Activated T-cell treated with anti-CD3 and anti-CD28 coated beads for 24 hours (primary cell): ENCODE measurements around the gene PTPRD.
"Not testable (repeated sequence)": the region's sequence is repeated elsewhere in the genome, so short reads cannot be mapped to it uniquely, and the experiment has no call there.

Experiments used
- DNase-seq: peaks from one replicate; pipeline ENCODE4 v3.0.0-alpha.2; 2020; ENCODE audit warnings: low read depth

Gene PTPRD

DNA sequence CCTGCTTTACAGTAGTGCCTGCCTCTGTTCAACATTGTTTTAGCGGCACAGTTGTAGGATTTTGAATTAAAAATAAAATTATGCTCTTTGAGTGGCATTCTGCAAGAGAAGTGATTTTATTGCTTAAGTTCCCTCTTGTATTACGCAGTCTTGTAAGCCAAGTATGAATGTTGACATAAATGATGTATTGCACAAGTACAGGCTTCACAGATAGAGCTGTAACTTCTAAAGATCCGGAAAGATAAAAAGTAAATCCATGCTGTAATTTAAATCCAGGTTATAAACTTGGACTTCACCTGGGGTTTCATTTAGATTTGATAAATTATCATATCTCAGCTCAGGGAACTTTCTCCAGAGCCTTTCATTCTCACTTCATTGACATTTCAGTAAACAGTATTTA lies 1114.7 kb downstream of the PTPRD start:
- DNase-seq = no peak

DNA sequence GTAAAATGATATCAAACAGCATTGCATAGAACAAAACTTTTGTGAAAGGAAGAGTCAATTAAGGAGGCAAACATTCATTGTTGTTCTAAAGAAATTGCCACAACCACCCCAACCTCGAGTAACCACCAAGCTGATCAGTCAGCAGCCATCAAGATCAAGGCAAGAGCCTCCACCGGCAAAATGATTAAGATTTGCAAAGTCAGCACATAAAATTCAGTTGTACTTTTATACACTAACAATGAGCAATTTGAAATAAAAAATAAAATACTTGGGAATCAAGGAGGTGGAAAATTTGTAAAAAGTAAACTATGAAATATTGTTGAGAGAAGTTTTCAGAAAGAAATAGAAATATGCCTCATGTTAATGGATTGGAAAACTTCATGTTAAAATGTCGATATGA lies 1118.5 kb downstream of the PTPRD start:
- DNase-seq = no peak

DNA sequence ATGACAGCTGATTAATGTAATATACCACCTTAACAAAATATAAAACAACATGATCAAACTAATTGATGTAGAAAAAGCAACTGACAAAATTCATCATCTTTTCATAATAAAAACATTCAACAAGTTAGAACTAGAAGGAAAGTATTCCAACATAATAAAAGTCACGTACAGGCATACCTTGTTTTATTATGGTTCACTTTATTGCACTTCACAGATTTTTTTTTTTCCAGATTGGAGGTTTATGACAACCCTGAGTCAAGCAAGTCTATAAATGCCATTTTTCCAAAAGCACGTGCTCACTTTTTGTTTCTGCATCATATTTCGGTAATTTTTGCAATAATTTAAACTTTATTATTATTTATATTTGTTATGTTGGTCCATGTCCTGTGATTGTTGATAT lies 1120.3 kb downstream of the PTPRD start:
- DNase-seq = no peak

DNA sequence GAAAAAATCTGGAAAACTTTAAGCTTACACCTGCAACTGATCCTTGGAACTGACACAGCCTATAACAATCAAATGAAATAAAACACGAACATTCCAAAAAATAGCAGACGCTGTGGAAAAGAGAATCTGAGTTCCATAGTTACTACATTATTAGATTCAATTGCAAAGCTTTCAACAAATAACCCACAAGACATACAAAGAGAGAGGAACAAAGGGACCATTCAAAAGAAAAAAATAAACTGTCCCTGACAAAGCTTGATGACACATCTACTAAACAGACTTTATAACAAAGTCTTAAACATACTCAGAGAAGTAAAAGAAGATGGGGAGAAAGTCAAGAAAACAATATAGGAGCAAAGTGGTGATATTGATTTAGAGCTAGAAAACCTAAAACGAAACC lies 1123.6 kb downstream of the PTPRD start:
- DNase-seq = no peak

DNA sequence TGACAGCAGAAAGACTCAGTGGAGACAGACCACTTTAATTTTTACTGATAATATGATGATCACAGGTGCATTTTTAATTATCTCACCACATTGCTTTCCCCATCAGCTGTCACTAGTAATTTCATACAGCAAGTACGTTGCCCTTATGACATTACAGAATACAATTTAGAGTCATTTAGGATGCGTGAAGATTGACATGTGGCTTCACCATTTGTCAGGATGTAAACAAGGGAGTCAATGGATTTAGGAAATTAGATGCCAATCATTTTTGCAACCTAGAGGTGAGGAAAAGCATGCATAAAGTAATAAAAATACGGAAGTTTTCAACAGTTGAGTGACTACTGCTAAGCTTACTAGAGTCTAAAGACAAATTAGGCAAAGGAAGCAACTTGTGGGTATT lies 1129.6 kb downstream of the PTPRD start:
- no peak for DNase-seq

DNA sequence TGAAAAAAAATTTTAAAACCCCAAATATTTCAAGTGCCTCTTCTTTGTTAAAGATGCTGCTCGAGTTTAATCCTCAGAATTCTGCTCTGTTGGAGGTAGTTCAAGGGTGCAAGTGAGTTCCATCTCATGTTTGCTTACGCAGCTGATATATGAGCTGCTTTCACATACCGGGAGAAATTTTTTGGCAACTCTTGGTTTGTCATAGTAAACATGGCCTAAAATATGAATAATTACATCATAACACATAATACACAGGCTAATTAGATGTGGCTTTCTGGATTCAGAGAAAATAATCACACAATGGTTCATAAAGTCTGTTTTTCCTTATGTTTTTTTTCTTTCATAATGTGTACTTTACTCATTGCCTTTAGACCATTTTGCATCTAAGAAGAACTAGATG lies 1134.1 kb downstream of the PTPRD start:
- no peak for DNase-seq

DNA sequence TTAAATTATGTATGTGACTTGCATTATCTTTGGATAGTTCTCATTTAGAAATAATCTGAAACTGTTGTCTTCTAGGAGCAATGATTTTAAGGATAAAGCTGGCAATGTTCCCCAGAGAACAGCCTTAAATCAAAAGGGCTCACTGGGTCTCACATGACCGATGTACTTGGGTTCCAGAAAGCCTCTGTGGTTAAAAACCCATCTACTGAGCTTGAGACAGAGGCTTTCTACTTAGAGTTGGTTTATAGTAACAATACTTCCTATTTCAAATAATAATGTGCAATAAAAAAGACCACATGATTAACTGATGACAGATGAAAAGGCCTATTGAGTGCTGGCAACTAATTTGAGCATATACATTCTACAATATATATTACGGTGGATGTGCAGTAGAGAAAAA lies 1143.5 kb downstream of the PTPRD start:
- DNase-seq = no peak

DNA sequence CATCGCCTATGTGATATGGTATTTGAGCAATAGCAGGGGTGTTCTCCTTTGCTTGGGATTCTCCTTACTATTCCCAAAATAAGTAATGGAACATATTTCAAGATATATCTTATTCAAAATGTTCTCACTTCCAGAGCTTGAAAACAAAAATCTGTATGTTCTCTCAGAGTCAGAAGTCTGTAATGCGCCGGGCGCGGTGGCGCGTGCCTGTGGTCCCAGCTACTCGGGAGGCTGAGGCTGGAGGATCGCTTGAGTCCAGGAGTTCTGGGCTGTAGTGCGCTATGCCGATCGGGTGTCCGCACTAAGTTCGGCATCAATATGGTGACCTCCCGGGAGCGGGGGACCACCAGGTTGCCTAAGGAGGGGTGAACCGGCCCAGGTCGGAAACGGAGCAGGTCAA lies 1170.9 kb downstream of the PTPRD start:
- not testable (repeated sequence) for DNase-seq

DNA sequence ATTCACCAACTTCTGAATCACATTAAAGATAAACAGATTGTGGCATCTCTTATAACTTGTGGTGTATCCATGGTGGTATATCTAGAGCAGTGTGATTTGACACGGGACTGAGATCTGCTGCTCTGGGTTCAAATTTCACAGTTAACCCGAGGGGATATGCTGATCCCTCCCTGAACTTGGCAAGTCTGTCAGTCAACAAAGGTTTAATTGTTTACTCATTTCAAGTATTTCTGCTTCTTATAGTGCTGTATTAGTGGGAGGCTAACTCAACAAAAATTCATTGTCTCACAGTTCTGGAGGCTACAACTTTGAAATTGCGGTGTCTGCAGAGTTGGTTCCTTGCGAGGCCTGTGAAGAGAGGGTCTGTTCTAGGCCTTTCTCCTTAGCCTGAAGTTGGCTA lies 1175.2 kb downstream of the PTPRD start:
- DNase-seq = no peak

DNA sequence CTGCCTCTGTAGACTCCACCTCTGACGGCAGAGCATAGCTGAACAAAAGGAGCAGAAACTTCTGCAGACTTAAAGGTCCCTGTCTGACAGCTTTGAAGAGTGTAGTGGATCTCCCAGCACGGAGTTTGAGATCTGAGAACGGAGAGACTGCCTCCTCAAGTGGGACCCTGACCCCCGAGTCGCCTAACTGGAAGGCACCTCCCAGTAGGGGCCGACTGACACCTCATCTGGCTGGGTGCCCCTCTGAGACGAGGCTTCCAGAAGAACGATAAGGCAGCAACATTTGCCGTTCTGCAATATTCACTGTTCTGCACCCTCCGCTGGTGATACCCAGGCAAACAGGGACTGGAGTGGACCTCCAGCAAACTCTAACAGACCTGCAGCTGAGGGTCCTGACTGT lies 1186.3 kb downstream of the PTPRD start:
- not testable (repeated sequence) for DNase-seq

DNA sequence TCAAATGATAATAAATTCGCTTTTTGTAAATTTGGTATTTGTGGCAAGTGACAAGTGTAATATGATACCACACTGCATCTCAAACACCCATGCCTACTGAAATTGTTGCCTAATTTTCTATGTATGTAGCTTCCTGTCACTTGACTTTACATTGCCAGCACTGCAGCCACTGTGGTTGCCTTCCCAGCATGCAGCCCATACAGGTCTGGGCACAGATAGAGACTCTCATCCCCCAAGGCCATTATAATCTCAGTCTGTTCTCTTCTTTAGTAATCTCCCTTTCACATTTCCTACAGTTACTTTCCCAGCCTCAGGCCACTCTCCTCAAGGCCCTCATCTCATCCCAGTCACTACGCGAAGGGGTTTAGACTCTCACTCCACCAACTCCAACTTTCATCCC lies 1200.6 kb downstream of the PTPRD start:
- no peak for DNase-seq

DNA sequence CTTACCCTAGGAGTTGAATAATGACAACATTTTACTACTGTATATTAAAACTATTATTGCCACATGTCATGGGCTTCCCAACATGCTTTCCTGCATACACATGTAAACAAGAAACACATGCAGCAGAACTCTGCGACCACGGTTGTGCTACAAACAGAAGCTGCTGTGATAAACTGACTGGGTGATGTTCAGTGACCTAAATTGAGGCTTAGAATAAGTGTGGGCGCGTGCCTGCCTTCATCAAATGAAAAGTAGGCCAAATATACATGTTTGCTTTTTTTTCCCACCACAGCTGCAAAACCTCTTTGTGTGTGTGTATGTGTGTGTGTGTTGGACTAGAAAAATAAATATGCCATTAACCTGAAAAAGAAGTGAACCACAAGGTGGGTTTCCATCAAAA lies 1202.1 kb downstream of the PTPRD start:
- DNase-seq = no peak

DNA sequence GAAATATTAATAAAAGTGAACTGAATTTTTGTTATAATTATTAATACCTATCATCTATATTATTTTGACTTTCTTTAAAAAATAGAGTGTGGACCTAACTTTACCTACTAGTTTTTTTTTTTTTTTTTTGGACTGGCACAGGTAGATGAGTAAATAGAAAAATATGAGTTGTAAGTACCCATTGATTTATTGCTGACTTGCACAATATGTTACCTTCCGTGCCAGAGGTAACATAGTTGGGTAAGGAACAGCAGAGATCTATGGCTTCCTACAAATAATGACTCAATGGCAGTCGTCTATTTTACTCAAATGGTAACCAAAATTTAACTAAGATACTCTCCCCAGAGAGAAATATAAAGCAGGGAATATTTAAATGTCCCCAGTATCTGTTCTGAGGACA lies 1212.8 kb downstream of the PTPRD start:
- no peak for DNase-seq

DNA sequence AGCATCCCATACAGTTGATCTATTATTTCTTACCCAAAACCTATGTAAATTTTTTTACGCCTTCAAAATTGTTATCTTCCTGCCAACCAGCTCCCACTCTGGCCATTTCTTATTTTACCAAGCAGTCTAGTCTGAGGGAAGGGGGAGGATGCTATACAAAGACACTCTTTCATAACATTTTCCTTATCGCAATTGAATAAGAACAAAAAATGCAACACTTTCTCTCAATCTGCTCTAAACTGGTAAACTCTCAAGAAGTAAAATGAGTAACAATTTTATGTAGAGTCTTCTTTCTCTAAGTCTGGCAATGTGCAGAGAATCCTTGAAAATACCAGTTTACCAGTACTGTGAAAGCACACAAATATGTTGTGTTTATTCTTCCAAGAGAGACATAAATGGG lies 1216.3 kb downstream of the PTPRD start:
- no peak for DNase-seq

DNA sequence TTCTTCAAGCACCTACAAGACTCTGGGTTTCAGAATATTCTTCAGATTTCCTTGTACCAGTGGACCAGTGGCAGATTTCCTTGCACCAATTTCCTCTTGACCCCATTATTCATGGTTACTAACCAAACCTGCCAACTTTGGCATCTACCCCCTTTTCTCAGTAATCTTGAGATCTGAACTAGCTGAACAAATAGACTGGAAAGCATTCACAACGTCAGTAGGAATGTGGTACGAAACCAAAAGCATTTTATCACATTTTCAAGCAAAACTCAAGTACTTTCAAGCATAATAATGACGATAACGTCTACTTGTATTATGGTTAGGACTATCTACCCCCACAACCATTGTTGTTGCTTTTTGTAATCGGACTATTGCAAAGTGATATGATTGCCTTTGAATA lies 1217.3 kb downstream of the PTPRD start:
- DNase-seq = no peak

DNA sequence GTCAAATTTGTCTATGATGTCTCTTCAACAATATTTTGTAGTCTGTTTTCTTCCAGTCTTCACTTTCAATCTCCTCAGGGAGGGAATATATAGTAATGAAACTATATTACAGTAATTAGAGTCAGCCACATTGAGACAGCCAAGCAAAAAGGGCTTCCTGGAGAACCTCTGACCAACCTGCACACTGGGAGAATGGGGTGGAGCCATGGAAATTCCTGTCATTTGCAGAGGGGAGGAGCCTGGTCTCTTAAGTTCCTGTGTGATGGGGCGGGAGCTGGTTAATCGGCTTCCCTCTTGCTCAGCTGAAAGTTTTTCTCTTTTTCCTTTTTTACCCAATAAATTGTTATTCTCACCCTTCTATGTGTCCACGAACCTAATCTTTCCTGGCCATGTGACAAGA lies 1220.0 kb downstream of the PTPRD start:
- no peak for DNase-seq

DNA sequence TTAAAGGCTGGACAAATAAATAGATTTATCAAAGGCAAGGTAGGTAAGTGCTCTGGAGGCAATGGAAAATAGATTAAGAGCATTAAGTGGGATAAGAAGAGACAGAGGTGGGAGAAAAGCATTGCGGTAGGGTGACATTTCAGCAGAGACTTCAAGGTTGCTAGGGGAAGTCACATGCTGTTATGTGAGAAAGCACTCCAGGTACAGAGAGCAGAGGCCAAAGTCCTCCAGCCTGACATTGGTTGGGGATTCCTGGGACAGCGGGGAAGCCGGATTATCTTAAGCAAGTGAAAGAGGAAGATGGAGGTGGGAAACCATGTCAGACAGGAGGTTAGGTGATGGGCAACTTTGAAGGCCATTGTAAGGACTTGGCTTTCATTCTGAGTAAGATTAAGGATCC lies 1222.9 kb downstream of the PTPRD start:
- DNase-seq = no peak

DNA sequence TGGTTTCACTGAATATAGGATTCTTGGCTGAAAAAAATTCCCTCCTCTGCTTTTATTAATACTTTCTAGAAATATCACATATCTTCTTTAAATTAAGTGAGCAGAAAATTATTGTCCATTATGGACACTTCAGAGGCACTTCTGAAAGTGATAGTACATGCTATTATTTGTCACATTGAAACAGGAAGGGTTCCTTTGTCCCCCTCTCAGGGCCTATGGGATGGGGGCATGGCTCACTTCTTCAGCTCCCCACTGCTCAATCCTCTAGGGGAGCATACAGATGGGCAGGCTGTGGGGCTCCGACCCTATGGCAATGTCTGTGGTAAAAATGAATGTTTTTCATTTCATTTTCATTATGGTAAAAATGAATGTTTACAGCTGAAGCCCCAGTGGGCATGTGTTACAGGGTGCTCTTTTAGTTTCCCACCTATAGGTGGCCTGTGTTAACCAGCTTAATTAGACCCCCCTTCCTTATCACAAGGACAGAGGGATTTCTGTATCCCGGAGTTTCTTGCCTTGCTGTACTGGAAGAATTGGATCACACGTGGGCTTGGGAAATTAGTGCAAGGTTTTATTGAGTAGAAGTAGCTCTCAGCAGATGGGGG lies 1225.2 kb downstream of the PTPRD start:
- no peak for DNase-seq

DNA sequence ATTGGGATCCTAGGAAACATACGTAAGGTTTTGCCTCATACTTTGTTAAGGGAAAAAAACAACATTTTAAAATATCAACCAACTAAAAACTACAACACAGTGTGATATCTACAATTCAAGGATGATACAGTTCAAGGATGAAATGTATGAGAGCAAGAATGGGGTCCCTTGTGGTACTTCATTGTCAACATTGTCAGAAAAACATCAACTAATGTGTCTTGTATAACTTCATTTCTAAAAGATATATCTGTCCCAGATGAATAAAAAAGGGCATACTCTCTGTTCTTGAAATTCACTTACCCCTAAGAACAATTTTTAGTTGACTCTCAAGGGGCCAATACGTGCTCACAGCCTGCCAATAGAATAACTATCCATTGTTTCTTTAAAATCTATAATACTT lies 1250.5 kb downstream of the PTPRD start:
- DNase-seq = no peak

DNA sequence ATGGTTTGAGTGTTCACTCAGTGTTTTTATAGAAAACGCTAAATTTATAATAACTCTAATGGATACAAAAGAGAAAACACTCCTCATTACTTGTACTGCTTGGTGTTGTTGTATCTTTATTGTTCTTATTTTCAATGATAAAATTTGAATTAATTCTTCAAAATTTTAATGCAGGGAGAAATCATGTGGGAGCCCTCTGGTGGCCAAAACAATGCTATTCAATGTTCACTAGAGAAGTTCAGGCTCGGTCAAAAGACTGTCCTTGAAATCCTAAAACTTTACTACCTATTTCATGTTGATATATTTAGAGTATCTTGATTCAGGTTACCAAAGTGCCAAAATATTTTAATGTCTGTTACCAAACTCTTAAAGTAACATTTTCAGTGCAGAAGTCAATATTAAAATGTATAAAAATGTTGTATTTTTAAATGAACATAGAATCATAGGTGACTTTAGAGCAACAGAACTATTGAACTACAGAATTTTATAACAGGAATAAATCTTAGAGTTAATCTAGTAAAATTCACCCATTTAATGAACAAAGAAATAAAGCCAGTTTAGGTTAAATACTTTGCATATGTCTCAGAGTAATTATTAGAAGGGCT lies 1259.8 kb downstream of the PTPRD start:
- DNase-seq = no peak

DNA sequence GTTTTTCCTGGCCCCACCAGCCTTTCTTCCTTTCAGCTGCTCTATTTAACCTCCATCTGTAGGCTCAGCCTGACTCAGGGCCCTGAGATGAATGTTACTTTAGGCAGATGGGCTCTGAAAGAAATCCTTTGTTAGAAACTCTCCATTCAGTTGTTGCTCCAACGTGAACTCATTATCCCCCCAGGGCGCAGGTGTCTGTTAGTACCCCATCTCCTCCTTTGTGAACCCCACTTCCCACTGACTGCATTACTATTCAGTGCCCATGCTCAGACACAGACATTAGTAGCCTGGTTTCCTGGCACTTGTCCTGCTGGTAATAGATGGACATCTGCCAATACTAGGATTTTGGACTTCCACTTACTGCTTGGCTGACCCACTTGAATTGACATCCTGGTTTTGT lies 1271.6 kb downstream of the PTPRD start:
- no peak for DNase-seq

DNA sequence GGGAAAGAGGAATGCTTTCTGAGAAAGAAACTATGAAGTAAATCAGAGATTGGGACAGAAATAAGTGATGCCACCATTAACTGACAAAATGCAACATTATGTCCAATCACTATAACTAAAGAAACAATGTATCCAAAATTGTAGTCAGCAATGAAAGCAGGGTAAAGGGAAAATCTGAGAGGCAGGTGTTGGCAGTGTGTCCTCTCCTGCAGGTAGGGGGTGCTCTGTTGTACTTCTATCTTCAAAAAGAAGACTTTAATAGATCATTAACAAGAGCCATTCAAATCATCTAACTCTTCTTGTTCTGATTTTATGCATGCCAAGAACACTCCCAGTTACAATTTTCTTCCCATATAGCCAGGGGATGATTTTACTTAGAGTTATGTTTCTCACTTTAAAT lies 1275.7 kb downstream of the PTPRD start:
- no peak for DNase-seq

DNA sequence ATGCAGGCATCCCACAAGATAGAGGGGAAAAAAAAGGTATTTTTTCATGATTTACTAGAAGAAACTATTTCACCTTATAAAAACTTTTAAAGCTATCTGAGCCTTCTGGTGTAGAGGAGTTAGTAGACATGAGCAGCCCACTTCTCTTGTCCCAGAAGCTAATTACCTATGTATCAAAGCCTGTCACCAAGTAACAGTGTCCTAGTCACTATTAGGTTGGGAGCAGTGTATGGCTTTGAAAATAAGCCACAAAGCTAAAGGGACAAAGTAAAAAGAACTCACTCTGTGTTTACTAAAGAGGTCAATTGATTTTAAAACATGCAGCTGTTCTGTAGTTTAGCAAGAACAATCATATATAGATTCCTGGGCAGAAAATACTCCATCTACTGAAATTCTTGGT lies 1286.1 kb downstream of the PTPRD start:
- no peak for DNase-seq

DNA sequence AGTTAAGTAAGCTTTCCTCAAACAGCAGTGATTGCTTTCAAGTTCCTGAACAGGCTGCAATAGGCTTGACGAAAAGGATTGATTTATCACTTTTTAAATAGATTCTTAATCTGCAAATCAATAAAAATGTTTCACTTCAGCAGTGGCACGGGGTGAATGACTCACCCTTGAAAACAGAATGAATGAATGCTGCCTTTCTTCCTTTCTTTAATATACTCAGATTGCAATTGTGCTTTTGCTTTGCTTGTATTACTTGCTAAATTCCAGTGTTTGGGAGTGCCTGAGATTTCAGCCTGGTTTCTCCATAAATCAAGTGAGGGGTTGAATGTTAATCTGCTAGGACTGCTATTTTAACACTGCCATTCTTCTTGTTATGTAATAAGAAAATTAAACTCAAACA lies 1293.8 kb downstream of the PTPRD start:
- DNase-seq = no peak

DNA sequence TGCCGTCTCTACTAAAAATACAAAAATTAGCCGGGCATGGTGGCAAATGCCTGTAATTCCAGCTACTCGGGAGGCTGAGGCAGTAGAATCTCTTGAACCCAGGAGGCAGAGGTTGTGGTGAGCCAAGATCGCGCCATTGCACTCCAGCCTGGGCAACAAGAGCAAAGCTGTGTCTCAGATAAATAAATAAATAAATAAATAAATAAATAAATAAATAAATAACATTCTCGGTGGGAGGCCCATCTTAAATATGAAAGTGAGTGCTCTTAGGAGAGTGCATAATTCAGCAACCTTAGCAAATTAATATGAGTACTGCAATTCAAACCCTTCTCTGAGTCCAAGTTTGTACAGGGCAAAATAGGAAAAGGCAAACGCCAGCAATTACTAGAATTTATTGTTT lies 1302.1 kb downstream of the PTPRD start:
- DNase-seq = not testable (repeated sequence)
